Islet of Langerhans (tissue), 1 donor: Measurements from ENCODE around the gene FAM72C.
"Not testable (repeated sequence)": the region's sequence is repeated elsewhere in the genome, so short reads cannot be mapped to it uniquely, and the experiment has no call there.

Experiments
- FAIRE-seq: peaks from one replicate; lab custom pipeline; 2011; peaks lifted over from hg19 to GRCh38; lab: Jason Lieb, UNC

FAM72C gene

DNA sequence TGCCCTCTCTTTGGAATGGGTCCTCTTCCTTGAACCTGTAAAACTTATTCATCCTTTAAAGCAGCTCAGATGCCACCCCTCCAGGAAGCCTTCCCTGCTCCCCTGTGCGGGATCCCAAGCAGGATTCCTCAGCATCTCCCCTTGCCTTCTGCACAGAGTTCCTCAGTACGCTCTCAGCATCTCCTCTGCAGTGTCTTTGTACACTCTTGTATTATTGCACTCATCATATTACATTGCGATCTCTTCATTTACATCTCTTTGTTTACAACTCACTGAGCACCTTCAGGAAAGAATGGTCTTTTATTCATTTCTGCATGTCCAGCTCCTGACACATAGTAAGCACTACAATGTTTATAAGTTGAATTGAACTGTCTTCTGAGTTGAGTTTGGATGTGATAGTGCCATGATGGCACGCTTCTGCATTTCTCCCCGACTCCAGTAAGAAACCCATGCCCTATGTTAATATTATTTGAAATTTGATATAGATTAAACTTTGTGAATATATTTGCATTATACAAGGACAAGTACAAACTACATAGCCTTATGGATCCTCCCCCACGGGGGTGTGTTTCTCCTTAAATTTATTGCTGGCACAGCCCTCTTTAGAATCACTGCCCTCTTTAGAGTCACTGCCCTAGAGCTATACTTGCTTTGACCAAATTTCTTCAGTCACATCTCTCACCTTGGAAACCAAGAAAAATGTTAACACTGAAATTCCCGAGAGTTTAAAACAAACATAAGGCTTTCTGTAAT is 13.1 kb upstream of the FAM72C start:
- not testable (repeated sequence) for FAIRE-seq

DNA sequence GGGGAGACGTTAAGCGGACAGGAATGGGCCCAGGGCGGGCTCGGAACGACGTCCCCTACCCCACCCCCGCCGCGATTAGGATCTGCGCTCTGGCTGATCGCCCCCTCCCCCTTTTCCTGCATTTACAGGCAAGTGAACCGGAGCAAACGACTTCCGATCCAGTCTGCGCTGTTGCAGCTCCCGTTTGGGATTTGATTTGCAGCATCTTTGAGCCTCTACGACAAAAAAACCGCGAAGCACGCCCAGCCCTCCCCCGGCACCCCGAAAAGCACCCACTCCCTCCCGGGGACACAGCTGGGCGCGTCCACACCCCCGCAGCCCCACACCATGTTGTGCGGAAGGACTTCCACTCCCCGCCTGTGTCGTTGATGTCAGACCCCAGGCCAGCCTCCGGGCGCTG is 2.6 kb upstream of the FAM72C start:
- not testable (repeated sequence) for FAIRE-seq

DNA sequence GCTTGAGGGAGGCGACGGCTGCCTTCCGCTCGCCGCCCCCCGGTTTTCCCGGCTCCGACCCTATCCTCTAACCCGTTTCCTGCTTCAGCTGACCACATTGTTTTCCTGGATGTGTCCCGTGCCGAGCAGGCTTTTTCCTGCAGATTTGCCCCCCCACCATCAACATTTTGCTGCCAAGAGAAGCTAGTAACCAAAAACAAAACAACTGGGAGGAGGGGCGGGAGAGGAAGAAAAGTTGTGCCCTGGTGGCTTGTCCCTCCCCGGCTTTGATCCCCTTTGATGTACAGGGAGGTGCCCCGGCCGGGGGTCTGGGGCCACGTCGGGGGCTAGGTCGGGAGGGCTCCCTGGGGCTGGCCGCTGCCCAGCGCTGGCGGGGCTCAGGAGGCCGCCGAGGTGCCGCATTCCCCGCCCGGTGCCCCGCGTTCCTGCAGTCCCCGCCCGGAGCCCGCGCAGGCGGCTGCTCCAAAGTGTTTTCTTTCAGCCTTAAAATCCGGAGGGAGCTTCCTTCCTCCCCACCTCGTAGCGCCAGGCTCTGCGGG is 2.2 kb upstream of the FAM72C start:
- not testable (repeated sequence) for FAIRE-seq

DNA sequence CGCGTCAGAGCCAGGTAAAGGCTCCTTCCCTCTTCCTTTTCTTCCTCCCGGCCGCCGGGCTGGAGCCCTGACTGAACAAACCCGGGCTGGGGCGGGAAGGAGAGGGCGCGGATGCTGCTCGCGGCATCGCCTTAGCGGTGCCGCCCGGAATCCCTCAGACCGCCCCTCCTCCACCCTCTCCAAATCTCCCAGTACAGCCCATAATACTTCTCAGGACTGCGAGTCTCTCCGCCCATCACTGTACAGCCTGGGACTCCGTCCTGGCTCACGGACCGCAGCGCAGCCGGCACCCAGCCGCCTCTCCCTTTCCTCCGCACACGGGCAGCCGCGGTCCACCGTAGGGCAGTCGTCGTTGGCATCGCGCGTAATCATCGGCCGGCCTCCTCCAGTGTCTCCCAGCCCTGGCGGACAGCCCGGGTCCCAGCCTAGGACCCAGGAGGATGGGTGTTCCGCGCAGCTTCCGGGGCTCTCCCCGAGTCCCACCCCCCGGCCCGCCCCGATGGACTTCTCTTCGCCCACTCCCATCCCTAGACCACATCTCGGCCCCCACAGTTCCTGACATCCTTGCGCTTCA is 1.1 kb upstream of the FAM72C start:
- not testable (repeated sequence) for FAIRE-seq

DNA sequence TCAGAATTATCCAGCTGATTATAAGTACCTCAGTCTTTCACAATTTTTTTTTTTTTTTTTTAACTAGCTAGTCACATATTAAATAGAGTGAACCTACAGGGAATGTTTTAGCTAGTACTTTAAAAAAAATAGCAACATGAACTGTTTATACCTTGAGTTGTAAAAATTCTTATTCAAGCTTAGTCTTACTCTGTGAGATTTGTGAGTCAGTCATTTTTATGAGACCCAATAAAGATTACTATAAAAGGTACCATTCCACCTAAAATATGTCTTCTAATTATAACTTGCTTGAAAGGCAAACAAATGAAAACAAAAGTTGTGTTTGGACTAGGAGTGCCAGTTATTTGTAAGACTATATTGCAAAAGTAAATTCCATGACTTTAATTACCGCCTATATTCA is 5.9 kb downstream of the FAM72C start:
- not testable (repeated sequence) for FAIRE-seq

DNA sequence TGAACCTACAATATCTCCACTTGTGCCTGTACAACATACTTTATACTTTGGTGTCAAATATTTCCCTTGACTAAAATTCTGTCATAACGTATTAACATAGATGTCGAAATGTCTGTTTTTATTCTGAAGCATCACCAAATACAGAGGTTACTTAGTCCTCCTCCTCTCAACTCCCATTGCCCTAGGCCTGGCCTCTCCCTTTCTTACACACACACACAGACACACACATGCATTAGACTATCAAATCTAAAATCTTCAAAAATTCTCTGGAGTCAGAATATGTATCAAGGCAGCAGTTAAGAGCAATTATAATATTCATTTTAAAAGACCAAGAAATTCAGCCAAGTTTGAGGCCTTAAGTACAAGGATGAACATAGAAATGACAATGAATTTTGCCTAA is 7.5 kb downstream of the FAM72C start:
- not testable (repeated sequence) for FAIRE-seq

DNA sequence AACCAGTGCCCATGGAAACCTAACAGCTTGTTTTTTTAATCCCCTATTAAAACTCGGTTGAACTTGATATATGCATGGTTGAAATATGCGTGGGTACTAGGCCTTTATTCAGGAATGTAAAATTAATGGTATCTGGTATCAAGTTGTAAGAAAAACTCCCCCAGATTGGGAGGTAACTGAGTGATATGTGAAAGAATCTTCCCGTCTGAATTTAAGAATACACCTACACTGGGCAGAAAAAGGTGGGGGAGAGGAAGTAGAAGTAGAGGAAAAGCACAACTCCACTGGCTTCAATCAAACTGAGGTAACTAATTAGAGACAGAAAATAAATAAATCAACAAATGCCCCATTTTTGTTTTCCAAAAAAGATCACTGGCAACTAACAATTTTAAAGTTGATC is 15.9 kb downstream of the FAM72C start:
- not testable (repeated sequence) for FAIRE-seq

DNA sequence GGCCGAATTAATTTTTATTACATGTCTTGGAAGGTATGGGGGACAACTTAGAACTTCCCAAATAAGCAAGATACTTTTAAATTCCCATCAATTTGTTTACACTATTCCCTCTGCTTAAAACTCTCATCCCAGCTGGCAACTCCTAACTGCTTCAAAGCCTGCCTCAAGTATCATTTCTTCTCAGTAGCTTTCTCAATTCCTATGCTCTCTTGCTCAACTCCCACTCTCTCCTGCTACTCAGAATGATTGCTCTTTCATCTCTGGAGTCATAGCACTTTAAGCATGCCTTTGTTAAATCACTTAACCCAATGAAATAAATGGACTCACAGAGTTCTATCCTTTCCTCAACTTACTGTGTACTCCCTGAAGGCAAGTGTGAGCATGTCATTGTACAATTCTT is 18.9 kb downstream of the FAM72C start:
- FAIRE-seq, result not testable (repeated sequence)

DNA sequence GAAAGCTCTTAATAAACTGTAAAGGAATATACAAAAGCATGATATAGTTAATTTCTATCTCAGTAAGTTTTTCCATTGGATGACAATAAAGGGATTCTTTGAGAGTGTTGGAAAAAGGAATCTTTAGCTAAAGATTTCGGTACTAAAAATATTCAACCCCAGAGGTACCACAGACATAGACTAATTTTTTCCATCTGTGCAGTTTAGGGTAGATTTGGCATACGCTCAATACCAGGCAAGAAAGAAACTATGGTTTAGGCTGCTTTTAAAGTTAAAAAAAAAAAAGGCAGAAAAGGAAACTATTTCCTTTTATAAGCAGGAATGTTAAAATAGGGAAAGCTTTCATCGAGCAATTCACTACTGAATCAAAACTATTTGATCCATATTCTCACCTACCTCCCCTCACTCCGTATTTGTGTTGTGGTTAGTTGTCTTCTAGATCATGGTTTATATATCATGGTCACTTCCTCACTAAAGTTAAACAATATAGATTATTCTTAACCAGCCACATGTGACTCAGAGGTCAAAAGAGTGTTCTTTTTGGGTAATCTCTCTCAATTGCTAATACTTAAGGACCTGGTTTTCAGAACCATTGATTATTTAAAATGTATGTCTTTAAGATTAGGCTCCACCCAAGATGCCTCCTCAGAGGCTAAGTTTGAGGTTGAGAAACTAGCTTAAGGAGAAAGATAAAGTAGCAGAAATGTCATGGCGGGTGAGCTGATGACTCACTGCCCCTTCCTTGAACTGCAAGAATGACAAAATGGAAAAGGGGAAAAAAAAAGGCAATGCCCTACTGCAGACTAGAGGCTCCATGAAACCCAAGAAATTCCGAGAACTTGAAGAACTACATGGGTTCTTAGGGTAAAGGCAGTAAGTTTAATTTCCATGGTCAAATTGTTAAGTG is 20.0 kb downstream of the FAM72C start:
- FAIRE-seq, result not testable (repeated sequence)

DNA sequence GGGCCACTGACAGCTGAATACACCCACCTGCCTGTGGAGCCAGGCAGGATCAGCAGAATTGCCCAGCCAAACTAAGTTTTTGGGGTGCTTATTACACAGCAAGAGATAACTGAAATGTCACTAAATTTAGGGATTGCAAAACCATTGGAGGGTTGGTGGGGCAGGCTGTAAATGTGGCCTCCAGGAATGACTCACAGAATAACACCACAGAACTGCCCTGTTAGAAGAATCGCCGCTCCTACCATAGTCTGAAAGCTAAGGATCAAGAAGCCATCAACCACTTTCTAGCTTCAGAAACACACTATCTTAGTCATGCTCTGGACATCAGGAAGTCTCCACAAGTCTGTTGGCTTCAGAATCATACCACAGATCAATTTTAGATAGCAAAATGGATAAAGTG is 24.0 kb downstream of the FAM72C start:
- FAIRE-seq, result not testable (repeated sequence)

DNA sequence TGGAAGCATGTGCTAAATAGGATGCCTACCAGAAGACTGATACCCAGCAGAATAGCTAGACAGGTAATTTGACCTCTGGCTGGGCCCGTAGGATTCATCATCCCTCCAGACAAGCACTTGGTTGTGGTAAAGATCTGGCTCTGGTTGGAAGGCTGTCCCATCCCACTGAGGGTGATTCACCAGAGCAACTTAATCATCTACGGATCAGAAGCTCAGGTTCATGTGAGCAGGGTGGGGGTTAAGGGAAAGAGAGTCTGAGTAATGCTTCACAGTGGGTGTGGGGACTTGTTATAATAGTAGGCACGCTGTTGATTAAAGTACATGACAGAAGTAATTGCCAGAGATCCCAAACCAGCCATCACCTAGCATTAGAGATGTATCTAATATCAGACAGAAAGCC is 26.5 kb downstream of the FAM72C start:
- not testable (repeated sequence) for FAIRE-seq

DNA sequence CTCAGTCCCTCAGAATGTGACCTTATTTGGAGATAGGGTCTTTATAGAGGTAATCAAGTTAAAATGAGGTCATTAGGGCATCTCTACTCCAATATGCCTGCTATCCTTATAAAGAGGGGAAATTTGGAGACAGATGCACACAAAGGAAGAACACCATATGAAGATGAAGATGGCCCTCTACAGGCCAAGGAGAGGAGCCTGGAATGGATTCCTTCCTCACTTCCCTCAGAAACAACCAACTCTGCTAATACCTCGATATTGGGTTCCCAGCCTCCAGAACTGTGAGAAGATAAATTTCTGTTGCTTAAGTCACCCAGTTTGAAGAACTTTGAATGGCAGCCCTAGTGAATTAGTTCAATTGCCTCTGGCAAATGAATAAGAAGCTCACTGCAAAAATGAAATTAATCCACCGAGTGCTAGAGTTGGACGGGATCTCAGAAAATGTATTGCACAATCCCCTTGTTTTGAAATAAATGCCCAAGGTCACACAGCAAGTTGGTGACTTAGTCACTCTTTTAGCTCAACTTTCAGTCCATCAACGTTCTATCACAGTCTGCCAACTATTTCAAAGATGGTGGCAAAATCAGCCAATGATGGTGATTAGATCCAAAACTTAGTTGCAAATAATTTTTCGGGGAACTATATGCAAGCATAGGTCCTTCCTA is 27.1 kb downstream of the FAM72C start:
- FAIRE-seq, result not testable (repeated sequence)

DNA sequence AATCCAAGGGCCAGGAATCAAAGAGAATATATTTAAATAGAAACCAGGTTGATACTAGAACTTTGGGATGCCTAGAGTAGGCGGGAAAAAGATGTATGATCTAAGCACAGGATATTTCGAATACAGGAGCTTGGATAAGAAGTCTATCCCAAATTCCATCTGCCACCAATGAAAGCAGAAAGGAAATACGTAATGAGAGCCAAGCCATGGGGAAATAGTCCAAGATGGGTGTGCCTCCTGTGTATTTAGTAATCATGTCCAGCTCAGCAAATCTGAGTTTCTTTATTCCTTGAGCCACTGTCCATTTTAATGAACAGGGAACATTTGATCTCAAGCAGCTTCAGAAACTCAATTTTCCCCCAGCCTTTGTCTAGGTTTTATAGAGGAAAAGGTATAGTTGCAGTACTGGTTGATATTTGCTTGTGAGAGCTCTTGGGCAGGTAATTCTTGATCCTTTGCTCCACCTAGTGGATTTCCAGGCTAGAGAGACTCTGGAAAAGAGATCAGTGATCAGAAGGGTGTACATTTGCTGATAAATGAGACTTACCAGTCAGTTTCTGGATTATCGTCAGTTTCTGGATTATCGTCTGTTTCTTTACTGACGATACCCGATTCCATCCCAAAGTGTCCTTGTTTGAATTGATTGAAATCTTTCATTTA is 28.3 kb downstream of the FAM72C start:
- not testable (repeated sequence) for FAIRE-seq

DNA sequence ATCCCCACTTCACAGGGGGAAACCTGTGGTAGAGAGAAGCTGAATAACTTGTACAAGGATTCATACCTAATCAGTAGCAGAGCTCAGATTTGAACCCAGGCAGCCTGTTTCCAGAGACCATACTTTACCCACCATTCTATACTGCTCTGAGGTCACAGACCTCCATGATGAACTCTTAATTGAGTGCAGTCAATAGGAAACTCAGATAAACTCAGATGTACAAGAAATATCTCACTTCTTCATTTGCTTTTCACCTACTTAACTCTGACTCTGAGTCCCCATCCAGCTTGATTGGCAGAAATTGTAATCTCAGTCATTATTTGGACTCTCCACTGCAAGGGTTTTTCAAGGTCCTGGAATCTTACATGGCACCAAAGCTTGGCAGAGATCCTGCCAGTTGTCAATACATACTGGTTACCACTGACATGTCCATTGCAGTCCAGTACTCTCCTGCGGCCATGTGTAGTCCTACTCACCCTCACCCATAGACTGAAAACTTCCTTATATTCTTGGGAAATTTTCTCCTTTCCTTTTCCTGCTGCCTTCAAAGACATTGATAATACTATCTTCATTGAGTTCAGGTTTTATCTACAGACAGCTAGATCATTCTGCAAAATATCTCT is 29.4 kb downstream of the FAM72C start:
- FAIRE-seq, result not testable (repeated sequence)

DNA sequence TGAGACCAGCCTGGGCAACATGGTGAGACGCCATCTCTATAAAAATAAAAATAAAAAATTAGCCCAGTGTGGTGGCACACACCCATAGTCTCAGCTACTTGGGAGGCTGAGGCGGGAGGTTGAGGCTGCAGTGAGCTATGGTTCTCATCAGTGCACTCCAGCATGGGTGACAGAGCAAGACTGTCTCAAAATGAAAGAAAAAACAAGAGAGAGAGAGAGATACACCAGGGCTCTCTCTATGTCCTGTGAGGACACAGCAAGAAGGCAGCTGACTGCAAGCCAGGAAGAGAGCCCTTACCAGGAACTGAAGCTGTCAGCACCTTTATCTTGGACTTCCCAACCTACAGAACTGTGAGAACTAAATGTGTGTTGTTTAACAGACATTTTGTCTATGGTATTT is 32.1 kb downstream of the FAM72C start:
- FAIRE-seq, result not testable (repeated sequence)

DNA sequence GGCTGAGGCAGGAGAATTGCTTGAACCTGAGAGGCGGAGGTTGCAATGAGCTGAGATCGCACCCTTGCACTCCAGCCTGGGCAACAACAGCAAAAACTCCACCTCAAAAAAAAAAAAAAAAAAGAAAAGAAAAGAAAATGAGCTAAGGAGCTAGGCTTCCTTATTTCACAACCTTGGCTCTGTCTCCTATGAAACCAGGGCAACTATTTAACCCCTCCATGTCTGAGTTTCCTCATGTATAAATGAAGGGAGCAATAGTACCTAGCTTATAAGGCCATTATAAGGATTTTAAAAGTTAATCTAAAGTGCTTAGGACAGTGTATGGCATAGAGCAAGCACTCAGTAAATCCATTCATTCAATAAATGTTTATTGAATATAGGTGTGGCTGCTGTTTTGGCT is 32.9 kb downstream of the FAM72C start:
- FAIRE-seq, result not testable (repeated sequence)

DNA sequence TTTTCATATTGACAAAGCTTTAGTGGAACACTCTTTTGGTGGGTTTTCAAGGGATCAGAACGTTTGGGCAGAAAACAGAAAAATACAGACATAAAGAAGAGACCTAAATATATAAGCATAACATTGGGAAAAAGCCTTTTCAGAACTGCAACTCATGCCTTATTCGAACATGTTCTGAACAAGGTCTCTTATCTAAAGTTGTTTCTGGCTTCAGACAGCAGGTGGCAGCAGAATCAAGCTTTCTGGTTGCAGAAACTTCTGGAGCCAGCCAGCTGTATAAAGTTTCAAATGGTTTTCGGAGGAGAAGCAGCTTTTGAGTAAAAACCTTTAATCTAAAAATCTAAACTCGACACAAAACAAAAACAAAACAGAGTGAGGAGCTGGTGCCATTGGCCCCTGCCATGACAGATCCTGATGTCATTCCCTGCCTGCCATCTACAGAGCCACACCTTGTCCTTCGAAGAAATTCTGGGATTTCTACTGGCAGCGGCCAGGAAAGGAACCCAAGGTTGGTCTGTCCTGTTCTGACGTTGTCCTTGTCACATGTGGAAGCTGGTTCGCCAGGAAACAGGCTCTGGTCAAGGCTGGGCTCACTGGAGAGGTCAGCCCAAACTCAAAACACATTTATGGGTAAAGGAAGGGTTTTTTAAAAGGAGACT is 35.2 kb downstream of the FAM72C start:
- not testable (repeated sequence) for FAIRE-seq

DNA sequence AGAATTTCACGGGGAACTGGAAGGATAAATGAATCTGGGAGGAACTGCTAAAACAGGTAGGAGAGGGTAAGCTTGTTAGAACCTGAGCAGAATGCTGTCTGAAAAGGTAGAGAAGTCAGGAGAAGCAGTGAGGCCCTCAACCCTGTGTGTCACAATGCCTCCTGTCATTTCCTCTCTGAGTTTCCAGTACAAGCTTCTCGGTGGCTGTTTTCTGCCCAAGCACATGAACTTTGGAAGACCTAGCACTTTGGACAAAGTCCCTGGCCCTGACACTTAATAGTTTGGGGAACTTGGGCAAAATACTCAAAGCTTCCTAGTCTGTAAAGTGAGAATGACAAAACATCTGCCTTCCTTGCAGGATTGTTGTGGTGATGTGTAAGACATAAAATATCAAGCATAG is 52.7 kb downstream of the FAM72C start:
- not testable (repeated sequence) for FAIRE-seq

DNA sequence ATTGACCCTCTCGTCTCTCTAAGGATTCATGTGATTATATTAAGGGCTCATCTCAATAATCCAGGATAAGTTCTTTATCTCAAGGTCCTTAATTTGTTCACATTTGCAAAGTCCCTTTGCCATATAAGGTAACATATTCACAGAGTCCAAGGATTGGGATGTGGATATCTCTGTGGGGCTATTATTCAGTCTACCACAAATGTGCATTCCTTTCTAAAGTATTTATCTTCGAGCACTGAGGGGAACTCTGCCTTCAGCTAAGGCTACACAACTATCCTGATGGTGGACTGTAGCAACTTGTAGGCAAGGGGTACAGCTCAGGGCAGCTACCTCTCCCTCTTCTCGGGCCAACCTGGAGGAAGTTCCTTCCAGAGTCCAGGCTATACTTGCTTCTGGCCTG is 53.2 kb downstream of the FAM72C start:
- not testable (repeated sequence) for FAIRE-seq

DNA sequence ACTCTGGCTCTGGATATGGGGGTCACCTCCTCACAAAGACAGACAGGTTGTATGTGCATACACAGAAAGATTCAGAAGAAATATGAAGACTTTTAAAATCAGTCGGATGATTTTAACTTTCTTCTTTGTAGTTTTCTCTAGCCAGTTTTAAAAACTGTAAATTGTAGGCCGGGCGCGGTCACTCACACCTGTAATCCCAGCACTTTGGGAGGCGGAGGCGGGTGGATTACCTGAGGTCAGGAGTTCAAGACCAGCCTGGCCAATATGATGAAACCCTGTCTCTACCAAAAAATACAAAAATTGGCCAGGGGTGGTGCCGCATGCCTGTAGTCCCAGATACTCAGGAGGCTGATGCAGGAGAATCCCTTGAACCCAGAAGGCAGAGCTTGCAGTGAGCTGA is 58.1 kb downstream of the FAM72C start:
- not testable (repeated sequence) for FAIRE-seq
